Pulmonary artery endothelial cell (primary cell): ENCODE measurements around the gene AHDC1. TPM values are rescaled to one million over a fixed set of nuclear protein-coding genes. Genes with fewer than 3 reads are reported as not detected.
A peak's percentile ranks its signal among the peaks of the same experiment; 100 is the strongest.
"Not testable (repeated sequence)": the region's sequence is repeated elsewhere in the genome, so short reads cannot be mapped to it uniquely, and the experiment has no call there.

Source experiments
- DNase-seq: peaks from one replicate; pipeline ENCODE4 v3.0.0-alpha.2; 2011; ENCODE audit warnings: low read depth, low spot score
- total RNA-seq: library from RNA; depleted of rRNA; stranded (reverse); fragments of >200 nt; gene quantifications from 2 replicates; pipeline ENCODE4 v1.2.3, GENCODE V29; 2014

AHDC1 gene
- total RNA-seq, 1 donor from 2014 or later: 4.3 TPM

- DNase-seq: no peak
Observed at GRCh38 chr1:27564710-27565649, 39.0 kb downstream of the AHDC1 start.

GRCh38 chr1:27563591-27564471 lies 40.1 kb downstream of the AHDC1 start:
- DNase-seq: no peak

DNA sequence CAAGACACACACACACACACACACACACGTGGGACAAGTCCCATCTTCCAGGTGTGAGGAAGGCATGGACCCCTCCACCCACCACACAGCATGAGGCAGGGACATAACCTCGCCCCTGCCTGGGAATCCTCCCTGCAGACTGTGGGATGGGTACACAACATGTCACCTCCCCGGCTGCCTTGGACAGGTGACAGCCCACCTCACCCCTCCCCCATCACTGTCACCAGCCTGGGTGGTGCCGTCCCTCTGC lies 40.7 kb downstream of the AHDC1 start:
- no peak for DNase-seq

GRCh38 chr1:27562534-27563340 lies 41.2 kb downstream of the AHDC1 start:
- no peak for DNase-seq

DNA sequence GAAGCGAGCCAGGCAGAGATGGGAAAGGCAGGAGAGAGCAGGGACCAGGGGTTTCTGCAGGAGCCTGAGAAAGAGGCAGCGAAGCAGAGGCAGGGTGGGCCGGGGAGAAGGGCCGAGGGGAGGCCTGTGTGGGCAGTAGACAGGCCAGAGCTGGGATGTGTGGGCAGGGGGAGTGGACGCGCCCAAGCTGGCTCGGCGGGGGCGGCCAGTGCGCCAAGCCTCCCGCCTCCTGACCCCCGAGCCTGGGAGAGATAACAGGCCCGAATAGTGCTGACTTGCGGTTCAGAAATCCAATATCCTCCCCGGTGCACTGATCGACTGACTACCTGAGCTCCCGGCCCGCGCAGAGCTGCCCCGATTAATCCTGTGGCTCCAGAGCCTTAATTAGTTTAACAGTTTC lies 41.9 kb downstream of the AHDC1 start:
- no peak for DNase-seq

GRCh38 chr1:27561124-27561899 lies 42.6 kb downstream of the AHDC1 start:
- no peak for DNase-seq

GRCh38 chr1:27560268-27561123 lies 43.4 kb downstream of the AHDC1 start:
- no peak for DNase-seq

DNA sequence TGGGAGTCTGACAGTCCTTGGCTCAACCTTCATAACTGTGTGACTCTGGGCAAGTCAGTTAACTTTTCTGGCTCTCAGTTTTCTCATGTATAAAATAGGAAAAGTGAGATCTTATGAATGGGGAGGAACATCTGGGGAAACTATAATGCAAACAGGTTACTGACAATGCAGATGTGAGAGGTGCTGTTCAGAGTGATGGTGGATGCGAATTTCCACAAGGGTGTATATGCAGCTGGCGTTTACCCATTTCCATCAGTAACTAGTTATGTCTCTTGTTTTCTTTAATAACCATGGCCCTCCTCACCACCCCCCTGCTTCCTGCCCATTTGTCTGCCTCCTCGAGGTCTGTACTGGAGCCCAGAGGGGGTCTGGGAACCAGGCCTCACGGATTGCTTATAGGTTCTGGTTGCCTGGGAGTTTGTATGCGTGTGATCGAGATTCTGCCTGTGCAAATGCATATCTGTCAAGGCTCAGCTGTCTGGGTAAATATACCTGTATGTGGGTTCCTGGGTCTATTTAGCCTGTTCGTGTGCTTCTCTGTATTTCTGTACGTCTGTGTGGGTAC lies 44.4 kb downstream of the AHDC1 start:
- no peak for DNase-seq

GRCh38 chr1:27557596-27558340 lies 46.2 kb downstream of the AHDC1 start:
- DNase-seq: no peak

- DNase-seq: peak; percentile 72
Observed at GRCh38 chr1:27556781-27557595, 47.0 kb downstream of the AHDC1 start.

- DNase-seq: no peak
Observed at GRCh38 chr1:27556435-27556780, 47.5 kb downstream of the AHDC1 start.

DNA sequence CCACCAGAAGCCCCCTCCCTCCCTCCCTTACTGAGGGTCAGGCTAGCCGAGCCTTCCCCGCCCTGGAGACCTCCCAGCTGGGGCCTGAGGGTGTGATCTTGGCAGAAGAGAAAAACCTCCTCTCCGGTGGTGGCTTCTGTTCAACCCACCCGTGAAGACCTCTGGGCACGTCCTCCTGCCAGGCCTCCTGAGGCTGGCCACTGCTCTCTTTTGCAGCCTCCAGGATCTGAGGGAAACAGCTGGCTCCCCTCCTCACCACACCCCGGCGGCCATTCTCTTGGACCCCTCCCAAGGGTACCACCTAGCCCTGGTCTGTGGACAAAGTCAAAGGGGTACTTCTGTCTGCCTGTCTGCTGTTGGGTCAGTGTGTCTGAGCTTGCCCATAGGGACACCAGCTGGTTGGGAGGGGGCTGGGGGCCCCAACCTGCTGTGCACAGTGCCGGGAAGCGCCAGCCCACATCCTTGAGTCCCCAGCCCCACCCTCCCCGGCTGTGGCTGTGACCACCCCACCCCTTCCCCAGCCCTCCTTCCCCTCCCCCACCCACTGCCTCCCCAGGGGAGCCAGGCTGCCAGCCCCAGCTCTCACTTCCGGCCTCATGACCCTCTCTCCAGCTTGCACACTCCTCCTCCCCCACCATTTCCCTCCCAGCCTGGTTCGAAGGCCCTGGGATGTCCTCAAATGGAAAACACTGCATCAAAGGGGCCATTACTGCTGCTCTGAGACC lies 48.1 kb downstream of the AHDC1 start:
- no peak for DNase-seq

DNA sequence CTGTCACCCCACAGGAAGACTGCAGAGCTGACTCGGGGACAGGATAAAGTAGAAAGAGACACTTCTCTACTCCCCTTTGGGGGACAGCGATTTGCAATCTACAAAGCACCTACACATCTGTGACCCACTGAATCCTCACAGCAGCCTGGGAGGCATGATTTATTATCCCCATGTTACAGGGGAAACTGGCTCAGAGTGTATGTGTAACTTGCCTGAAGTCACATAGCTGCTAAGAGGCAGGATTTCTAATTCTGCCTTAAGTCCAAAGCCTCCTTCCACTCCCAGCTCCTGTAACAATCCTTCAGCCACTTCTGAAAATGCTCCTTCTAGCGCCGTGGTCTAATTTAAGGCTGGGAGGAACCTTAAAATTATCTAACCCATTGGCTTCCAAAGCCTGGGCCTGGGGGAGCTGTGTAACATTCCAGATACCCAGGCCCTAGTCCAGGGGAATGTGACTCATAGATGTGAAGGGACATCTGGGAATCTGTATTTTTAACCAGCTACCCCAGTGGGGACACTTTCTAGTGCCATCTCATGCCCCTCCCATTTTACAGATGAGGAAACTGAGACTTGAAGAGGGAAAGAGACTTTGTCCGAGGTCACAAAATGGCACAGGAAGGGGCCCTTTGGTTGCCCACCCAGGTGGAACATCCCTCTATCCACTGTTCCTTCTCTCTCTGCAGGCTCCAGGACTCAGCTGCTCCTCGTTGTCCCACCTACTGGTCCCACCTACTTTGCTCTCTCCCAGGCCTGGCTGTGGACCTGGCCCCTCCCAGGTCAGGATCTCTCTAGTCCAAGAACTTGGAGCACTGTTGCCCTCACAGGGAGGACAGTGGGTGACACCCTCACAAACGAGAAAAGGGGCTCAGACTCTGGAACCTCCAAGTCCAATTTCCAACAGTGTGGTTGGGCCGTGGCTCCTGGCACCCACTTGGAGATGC lies 48.9 kb downstream of the AHDC1 start:
- DNase-seq: no peak

- DNase-seq: no peak
Observed at GRCh38 chr1:27554293-27554692, 49.7 kb downstream of the AHDC1 start.

GRCh38 chr1:27553823-27554222 lies 50.1 kb downstream of the AHDC1 start:
- not testable (repeated sequence) for DNase-seq

GRCh38 chr1:27552911-27553420 lies 51.0 kb downstream of the AHDC1 start:
- DNase-seq: no peak
